Mucosa of rectum (tissue), 2 donors: ENCODE measurements around the gene RPS6KA2.

Experiments
- H3K27ac ChIP-seq, 2 donors: one replicate each; pipeline ENCODE4 v1.7.0; 2013; ENCODE audit warnings: inconsistent platforms in 2 of 2, low read depth in 2 of 2, low read length in 2 of 2
- H3K27me3 ChIP-seq, 2 donors: one replicate each; pipeline ENCODE4 v1.7.0; 2013; ENCODE audit warnings: low read length in 2 of 2; ENCODE audit not compliant: control insufficient read depth in 2 of 2, insufficient read depth in 2 of 2
- H3K36me3 ChIP-seq, 2 donors: one replicate each; pipeline ENCODE4 v1.7.0; 2013; ENCODE audit warnings: low read length in 2 of 2; ENCODE audit not compliant: control insufficient read depth in 2 of 2, insufficient read depth in 2 of 2
- H3K4me1 ChIP-seq, 2 donors: one replicate each; pipeline ENCODE4 v1.7.0; 2013; ENCODE audit warnings: low read length in 2 of 2, mild to moderate bottlenecking in 1 of 2; ENCODE audit not compliant: control insufficient read depth in 2 of 2, insufficient read depth in 2 of 2
- H3K4me3 ChIP-seq, 2 donors: one replicate each; pipeline ENCODE4 v1.7.0; 2013; ENCODE audit warnings: low read length in 2 of 2
- H3K9ac ChIP-seq, 2 donors: one replicate each; pipeline ENCODE4 v1.7.0; 2013; ENCODE audit warnings: low read length in 2 of 2, low read depth in 1 of 2, mild to moderate bottlenecking in 1 of 2
- H3K9me3 ChIP-seq, 2 donors: one replicate each; pipeline ENCODE4 v1.7.0; 2013; ENCODE audit warnings: low read length in 2 of 2; ENCODE audit not compliant: control insufficient read depth in 2 of 2
- donor health status: healthy.
- donor health status: Normal muscosa, but diverticular disease.

RPS6KA2 gene

DNA sequence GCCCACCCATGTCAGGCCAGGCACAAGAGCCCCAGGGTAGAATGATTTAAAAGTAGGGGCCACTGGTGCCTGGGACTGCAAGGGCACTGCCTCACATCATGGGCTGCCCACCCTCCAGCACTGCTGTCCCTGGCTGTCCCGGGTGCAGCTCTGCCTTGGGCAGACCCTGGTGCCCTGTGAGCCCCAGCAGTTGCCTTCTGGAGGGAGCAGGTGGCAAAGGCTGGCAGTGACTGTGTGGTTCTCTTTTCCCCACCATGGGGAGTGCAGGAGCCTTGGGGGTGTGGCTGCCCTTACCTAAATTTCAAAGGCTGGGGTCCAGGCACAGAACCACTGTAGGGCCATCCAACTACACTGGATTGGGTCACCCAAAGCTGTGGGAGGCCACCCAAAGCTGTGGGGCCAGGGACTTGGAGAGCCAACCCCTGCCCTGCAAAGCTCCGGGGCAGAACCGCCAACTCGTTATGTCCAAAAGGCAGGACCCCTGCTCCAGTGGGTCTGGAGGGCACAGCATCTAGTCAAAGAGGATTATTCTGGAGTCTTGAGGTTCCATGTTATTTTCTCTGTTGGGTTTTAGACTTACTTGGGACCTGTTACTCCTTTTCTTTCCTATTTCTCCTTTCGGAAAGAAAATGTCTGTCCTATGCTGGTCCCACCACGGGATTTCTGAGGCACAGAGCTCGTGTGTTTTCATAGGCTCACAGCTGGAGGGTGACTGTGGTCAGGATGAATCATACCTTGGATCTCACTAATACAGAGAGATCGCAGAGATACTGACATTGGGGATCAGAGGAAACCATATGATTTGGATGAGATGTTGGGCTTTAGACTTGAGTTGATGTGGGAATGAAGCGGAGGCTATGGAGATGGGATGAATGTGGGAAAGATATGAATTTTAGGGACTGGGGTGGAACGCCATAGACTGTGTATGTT lies 105.9 kb downstream of the RPS6KA2 start:
- no peaks in the 10 kb centered on the region for H3K9me3 ChIP-seq
- H3K27me3 ChIP-seq: no peaks in the 10 kb centered on the region
- H3K27ac ChIP-seq: no peak overlapping the region
- H3K9ac ChIP-seq: no peak overlapping the region
- H3K4me1 ChIP-seq: no peaks in the 10 kb centered on the region
- H3K4me3 ChIP-seq: no peak overlapping the region
- no peaks in the 10 kb centered on the region for H3K36me3 ChIP-seq

DNA sequence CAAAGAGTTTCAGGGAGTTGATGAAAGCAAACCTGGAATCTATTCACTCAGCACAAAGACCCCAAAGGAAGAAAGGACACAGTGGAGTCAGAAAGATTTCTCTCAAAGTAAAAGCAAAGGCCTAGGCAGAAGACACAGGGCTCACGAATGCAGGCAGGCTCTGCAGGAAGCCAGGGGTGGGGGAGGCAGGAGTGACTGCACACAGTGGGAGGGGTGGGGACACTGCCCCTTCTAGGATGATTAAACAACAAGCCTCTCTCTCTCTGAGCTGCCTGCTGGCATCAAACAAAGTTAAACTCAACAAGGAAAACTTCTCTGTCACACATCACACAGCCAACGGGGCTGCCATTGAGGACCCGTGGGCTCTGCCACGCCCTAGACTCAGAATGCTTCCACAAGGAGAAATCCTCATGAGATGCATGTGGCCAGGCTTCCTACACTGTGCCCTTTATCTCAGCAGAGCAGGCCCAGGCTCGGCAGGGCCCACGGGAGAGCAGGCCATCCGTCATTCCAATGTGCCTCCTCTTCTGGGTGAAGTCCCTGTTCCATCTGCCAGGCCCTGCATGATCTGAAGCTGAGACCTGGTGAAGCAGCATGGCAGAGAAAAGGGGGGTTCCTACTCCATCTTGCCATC lies 110.7 kb downstream of the RPS6KA2 start:
- H3K27me3 ChIP-seq: no peaks in the 10 kb centered on the region
- no peaks in the 10 kb centered on the region for H3K4me1 ChIP-seq
- H3K27ac ChIP-seq: no peak overlapping the region
- no peak overlapping the region for H3K4me3 ChIP-seq
- H3K36me3 ChIP-seq: no peaks in the 10 kb centered on the region
- H3K9me3 ChIP-seq: no peaks in the 10 kb centered on the region
- H3K9ac ChIP-seq: no peak overlapping the region

DNA sequence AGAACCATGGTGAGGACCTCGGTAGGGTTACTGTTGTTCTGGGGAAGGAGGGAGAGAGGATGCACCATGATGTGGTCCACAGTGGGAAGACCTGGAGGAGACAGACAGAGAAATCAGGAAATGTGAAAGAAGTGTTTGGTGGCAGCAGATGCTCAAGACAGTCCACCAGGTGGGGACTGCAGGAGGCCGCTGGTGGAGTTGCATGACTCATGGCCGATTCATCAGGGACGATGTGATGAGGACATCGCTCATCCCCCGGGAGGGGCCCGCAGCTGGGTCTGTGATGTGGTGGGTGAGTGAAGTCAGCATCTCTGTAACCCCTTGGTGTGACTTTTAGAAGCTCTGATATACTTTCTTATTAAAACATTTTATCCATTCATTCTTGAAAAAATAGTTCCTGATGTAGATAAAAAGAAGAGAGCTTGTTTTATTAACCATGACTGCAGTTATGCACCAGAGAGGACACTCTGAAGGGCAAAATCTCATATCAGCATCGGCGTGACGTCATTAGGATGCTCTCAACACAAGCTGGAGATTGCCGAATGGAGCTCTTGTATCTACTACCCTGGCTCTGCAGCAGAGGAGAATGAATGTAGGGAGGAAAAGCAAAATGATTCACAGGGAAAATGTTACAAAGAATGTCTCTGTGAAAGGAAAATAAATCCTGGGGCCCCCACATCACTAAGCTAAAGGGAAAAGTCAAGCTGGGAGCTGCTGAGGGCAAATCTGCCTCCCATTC lies 111.8 kb downstream of the RPS6KA2 start:
- no peaks in the 10 kb centered on the region for H3K9me3 ChIP-seq
- H3K27ac ChIP-seq: no peak overlapping the region
- no peaks in the 10 kb centered on the region for H3K36me3 ChIP-seq
- H3K9ac ChIP-seq: no peak overlapping the region
- H3K4me1 ChIP-seq: no peaks in the 10 kb centered on the region
- no peaks in the 10 kb centered on the region for H3K27me3 ChIP-seq
- H3K4me3 ChIP-seq: no peak overlapping the region

DNA sequence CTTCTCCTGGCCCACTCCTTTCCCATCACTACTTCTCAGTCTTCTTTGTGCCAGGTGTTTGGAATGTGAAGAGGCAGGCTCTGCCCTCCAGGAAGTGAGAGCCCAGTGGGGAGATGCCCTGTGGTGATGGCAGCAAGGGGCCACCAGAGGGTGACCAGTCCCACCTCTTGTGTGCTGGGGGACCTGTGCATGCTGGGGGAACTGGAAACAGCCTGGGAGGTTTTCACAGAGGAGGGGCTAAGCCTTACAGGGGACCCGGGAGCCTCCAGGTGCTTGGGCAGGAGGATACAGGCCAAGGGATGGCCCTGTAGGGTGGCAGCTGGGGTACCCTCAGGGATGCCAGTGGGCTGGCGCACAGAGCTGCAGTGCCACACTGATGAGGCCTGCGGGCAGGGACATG lies 112.9 kb downstream of the RPS6KA2 start:
- H3K9ac ChIP-seq: no peak overlapping the region
- H3K27ac ChIP-seq: no peak overlapping the region
- peaks cover 0 to 3% of the 10 kb centered on the region in 2 donors for H3K36me3 ChIP-seq
- no peaks in the 10 kb centered on the region for H3K27me3 ChIP-seq
- H3K4me3 ChIP-seq: no peak overlapping the region
- no peaks in the 10 kb centered on the region for H3K9me3 ChIP-seq
- no peaks in the 10 kb centered on the region for H3K4me1 ChIP-seq

DNA sequence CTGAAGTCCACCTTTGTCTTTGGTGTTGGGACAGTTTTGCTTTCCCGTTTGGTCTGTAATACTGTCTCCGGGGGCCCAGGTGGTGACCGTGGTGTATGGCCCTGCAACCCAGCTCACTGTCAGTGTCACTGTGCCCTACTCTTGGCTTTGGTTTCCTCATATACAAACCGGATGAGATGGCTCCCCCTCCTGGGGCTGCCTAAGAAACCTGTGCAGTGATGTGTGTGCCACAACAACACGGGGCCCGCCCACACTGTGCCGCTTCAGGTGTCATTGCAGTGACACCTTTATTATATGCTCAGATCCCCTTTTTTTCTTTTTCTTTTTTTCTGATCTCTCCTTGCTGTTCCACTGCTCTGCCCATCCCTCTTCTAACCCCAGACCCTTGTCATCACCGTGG lies 114.5 kb downstream of the RPS6KA2 start:
- H3K27ac ChIP-seq: no peak overlapping the region
- H3K9me3 ChIP-seq: no peaks in the 10 kb centered on the region
- H3K27me3 ChIP-seq: no peaks in the 10 kb centered on the region
- H3K4me1 ChIP-seq: no peaks in the 10 kb centered on the region
- H3K36me3 ChIP-seq: peaks cover 0 to 3% of the 10 kb centered on the region in 2 donors
- no peak overlapping the region for H3K9ac ChIP-seq
- no peak overlapping the region for H3K4me3 ChIP-seq

DNA sequence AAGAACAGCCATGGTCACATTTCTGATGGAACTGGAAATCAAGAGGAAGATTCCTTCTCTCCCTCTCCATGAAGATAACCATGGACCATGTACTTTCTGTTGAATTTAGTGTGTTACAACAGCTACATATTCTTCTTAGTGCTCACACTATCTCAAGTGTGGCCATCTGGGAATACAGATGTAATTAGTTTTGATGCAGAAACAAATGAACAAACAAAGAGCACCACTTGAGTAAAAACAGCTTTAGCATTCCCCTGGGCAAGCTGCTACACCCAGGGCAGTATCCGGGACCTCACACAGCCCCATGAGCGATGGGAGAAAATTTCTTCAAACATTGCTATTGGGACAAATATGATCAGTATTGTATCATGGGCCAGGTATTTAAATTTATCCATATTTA lies 115.7 kb downstream of the RPS6KA2 start:
- H3K4me3 ChIP-seq: no peak overlapping the region
- no peaks in the 10 kb centered on the region for H3K27me3 ChIP-seq
- no peaks in the 10 kb centered on the region for H3K9me3 ChIP-seq
- H3K36me3 ChIP-seq: peaks cover 0 to 3% of the 10 kb centered on the region in 2 donors
- H3K4me1 ChIP-seq: no peaks in the 10 kb centered on the region
- no peak overlapping the region for H3K27ac ChIP-seq
- H3K9ac ChIP-seq: no peak overlapping the region

DNA sequence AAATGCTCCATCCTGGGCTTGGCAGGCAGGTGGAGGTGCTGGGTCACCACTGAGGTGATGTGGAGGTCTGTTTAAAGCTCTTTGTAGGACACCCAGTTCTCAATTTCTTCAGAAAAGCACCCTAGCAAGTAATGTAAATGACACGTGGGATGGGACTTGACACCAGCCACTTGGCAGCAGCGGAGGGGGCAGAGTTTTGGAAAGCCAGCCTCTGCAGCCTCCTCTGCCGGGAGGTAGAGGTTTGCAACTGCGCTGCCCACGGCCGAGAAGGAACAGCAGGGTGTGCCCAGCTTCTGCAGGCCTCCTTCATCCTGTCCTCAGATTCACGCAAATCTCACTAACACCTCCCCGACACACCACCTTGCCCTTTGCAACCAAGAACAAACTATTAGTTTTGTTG lies 117.9 kb downstream of the RPS6KA2 start:
- no peak overlapping the region for H3K4me3 ChIP-seq
- no peaks in the 10 kb centered on the region for H3K4me1 ChIP-seq
- no peaks in the 10 kb centered on the region for H3K27me3 ChIP-seq
- H3K9me3 ChIP-seq: no peaks in the 10 kb centered on the region
- no peak overlapping the region for H3K27ac ChIP-seq
- H3K36me3 ChIP-seq: peaks cover 0 to 3% of the 10 kb centered on the region in 2 donors
- H3K9ac ChIP-seq: no peak overlapping the region

DNA sequence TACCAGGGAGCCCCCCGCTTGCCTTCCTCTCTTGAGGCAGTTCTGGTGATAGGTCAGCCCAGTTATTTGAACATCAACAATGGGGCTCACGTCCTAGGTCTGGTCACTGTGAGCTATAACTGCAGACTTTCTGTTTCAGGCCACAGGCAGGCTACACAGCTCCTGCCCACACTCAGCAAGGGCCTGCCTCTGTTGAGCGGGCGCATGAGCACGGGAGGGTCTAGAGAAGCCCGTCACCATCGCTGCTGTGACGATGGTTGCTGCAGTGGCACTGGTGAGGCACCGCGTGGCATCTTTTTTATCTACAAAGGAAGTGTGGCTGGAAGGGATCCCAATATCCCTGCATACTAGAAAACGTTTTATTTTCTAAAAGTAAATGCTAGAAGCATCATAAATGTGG lies 118.3 kb downstream of the RPS6KA2 start:
- Histone ChIP-seq H3K36me3 (peaks cover 0 to 3% of the 10 kb centered on the region in 2 donors), H3K4me3 (no peak overlapping the region), H3K4me1 (no peaks in the 10 kb centered on the region), H3K27ac (no peak overlapping the region), H3K9ac (no peak overlapping the region), H3K9me3 (no peaks in the 10 kb centered on the region), H3K27me3 (no peaks in the 10 kb centered on the region)

DNA sequence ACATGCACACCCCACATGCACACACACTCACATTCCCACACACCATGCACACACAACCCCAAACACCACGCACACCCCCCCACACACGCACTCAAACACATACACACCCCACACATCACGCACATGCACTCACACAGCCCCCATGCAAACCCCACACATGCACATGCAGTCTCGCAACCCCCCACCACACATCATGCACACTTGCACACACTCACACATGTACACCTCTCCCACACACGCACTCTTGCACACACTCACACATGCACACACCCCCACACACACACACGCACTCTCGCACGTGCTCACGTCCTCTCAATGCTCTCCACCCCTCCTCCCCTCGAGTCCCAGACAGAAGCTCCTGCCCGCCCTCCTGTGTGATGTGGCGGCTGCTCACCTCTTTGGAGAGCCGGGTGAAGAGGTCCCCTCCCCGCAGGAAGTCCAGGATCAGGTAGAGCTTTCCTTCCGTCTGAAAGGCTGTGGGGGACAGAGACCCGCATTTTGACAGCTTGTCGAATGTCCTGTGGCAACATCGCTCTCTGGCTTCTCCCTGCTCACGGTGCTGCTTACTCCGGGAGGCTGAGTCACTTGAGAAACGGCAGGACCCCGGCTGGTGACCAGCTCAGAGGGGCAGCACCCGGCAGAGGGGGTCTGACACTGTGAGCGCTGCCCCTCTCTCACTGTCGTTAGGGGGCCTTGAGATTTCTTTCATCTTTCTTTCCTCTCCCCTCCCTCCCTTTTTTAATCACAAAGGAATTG lies 119.1 kb downstream of the RPS6KA2 start:
- Histone ChIP-seq H3K27ac (no peak overlapping the region), H3K9me3 (no peaks in the 10 kb centered on the region), H3K4me3 (no peak overlapping the region), H3K9ac (no peak overlapping the region), H3K27me3 (no peaks in the 10 kb centered on the region), H3K36me3 (peaks cover 0 to 3% of the 10 kb centered on the region in 2 donors), H3K4me1 (no peaks in the 10 kb centered on the region)
